ENCODE measurements around the gene TEKT3.

The TEKT3 gene

GRCh38 chr17:15271741-15272140 is 69.7 kb downstream of the TEKT3 start:
- H3K27ac ChIP-seq (ENCODE audit: low read length): no peak overlapping the region

DNA sequence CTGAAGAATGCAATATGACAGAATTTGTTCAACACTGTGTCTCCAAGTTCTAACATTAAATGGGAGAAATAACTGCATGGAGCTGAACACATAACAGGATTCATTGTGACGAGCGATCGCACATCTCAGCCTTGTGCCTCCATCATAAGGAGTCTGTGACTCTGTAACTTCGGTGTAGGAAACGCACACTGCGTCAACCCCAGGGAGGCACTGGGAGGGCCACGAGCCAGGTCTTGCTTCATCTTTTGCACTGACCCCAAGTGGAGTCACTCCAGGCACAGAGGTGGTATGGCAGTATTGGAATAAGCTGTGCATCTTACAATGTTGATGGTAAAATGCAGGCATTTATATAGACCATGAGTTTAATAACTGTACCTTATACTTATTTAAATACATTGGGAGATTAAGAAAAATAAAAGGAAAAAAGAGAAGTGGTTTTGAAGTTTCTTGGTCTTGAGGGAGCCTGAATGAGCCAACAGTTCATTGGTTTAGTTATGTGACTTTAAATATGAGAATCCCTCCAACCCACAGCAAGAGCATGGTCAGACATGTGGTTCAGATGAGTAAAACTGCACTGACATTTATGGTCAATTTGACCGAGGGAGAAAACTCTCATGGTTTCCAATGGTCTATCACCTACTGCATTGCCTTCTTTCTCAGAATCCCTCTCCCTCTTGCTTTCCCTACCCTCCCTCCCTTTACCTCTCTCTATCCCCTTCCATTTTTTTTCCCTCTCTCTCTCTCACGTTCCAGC is 70.6 kb downstream of the TEKT3 start:
- no peaks in the 10 kb centered on the region for H3K36me3 ChIP-seq (ENCODE audit: control insufficient read depth, low read depth, low read length)
- no peak overlapping the region for H3K4me3 ChIP-seq (ENCODE audit: low read length)
- no peaks in the 10 kb centered on the region for H3K4me1 ChIP-seq (ENCODE audit: control insufficient read depth, low read depth, low read length)
- H3K27ac ChIP-seq (ENCODE audit: low read length): no peak overlapping the region
- no peaks in the 10 kb centered on the region for H3K9me3 ChIP-seq (ENCODE audit: control insufficient read depth, low read depth, low read length)
- no peak overlapping the region for H3K9ac ChIP-seq (ENCODE audit: low read length)
- peaks cover 7% of the 10 kb centered on the region for H3K27me3 ChIP-seq (ENCODE audit: control insufficient read depth, insufficient read depth, low read length)

More at GRCh38 chr17:15271741-15272140, 69.7 kb downstream of the TEKT3 start:
- Histone ChIP-seq H3K9ac (ENCODE audit: low read length) (no peak overlapping the region), H3K4me1 (ENCODE audit: control insufficient read depth, low read depth, low read length) (no peaks in the 10 kb centered on the region), H3K9me3 (ENCODE audit: control insufficient read depth, low read depth, low read length) (no peaks in the 10 kb centered on the region), H3K27me3 (ENCODE audit: control insufficient read depth, insufficient read depth, low read length) (no peaks in the 10 kb centered on the region), H3K36me3 (ENCODE audit: control insufficient read depth, low read depth, low read length) (no peaks in the 10 kb centered on the region), H3K4me3 (ENCODE audit: low read length) (no peak overlapping the region)

DNA sequence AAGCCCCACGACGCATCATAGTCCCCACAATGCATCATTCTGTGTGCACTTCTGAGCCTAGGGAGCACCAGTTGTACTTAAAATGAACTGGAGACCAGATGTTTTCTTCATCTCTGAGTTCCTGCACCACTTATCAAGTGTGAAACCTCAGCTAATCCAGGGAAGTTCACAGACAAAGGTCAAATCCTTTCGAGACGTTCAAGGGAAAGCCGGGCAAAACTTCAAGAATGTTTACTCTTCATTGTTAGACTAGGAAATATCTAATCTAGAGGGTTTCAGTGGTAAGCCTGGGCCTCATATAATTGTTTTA is 71.7 kb downstream of the TEKT3 start:
- no peak overlapping the region for H3K27ac ChIP-seq (ENCODE audit: low read length)

GRCh38 chr17:15269087-15269779 is 72.2 kb downstream of the TEKT3 start:
- Histone ChIP-seq H3K27me3 (ENCODE audit: control insufficient read depth, insufficient read depth, low read length) (peaks cover 22% of the 10 kb centered on the region), H3K27ac (ENCODE audit: low read length) (no peak overlapping the region), H3K36me3 (ENCODE audit: control insufficient read depth, low read depth, low read length) (no peaks in the 10 kb centered on the region), H3K4me3 (ENCODE audit: low read length) (no peak overlapping the region), H3K4me1 (ENCODE audit: control insufficient read depth, low read depth, low read length) (no peaks in the 10 kb centered on the region), H3K9me3 (ENCODE audit: control insufficient read depth, low read depth, low read length) (no peaks in the 10 kb centered on the region), H3K9ac (ENCODE audit: low read length) (no peak overlapping the region)

More for the DNA sequence above, 71.7 kb downstream of the TEKT3 start:
- Histone ChIP-seq H3K4me1 (ENCODE audit: control insufficient read depth, low read depth, low read length) (no peaks in the 10 kb centered on the region), H3K36me3 (ENCODE audit: control insufficient read depth, low read depth, low read length) (no peaks in the 10 kb centered on the region), H3K27me3 (ENCODE audit: control insufficient read depth, insufficient read depth, low read length) (peaks cover 17% of the 10 kb centered on the region), H3K4me3 (ENCODE audit: low read length) (no peak overlapping the region), H3K9ac (ENCODE audit: low read length) (no peak overlapping the region), H3K9me3 (ENCODE audit: control insufficient read depth, low read depth, low read length) (no peaks in the 10 kb centered on the region)

DNA sequence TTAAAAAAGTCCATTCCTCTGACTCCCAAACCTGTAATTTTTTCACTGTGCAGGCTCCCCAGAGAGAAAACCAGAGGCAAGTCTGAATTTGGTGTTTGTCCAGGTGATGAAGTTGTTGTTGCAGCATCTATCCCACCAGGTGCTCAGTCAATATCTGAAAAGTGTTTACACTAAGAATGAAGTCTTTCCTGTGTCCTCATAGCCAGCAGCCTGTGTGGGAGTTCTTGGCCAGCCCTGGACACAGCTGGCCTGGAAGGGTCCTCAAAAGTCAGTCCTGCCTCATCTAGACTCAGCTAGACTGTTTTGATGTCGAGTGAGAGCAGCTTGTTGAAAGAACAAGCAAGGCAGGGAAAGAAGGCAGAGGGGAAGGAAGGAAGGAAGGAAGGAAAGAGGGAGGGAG is 72.9 kb downstream of the TEKT3 start:
- Histone ChIP-seq H3K9me3 (ENCODE audit: control insufficient read depth, low read depth, low read length) (no peaks in the 10 kb centered on the region), H3K9ac (ENCODE audit: low read length) (no peak overlapping the region), H3K36me3 (ENCODE audit: control insufficient read depth, low read depth, low read length) (no peaks in the 10 kb centered on the region), H3K4me1 (ENCODE audit: control insufficient read depth, low read depth, low read length) (peaks cover 1% of the 10 kb centered on the region), H3K27ac (ENCODE audit: low read length) (no peak overlapping the region), H3K4me3 (ENCODE audit: low read length) (no peak overlapping the region), H3K27me3 (ENCODE audit: control insufficient read depth, insufficient read depth, low read length) (peaks cover 30% of the 10 kb centered on the region)

- Histone ChIP-seq H3K4me1 (ENCODE audit: control insufficient read depth, low read depth, low read length) (peaks cover 2% of the 10 kb centered on the region), H3K36me3 (ENCODE audit: control insufficient read depth, low read depth, low read length) (no peaks in the 10 kb centered on the region), H3K9ac (ENCODE audit: low read length) (no peak overlapping the region), H3K9me3 (ENCODE audit: control insufficient read depth, low read depth, low read length) (no peaks in the 10 kb centered on the region), H3K27me3 (ENCODE audit: control insufficient read depth, insufficient read depth, low read length) (peaks cover 35% of the 10 kb centered on the region), H3K4me3 (ENCODE audit: low read length) (no peak overlapping the region), H3K27ac (ENCODE audit: low read length) (no peak overlapping the region)
These were observed 73.4 kb downstream of the TEKT3 start for GRCh38 chr17:15267996-15268395.

DNA sequence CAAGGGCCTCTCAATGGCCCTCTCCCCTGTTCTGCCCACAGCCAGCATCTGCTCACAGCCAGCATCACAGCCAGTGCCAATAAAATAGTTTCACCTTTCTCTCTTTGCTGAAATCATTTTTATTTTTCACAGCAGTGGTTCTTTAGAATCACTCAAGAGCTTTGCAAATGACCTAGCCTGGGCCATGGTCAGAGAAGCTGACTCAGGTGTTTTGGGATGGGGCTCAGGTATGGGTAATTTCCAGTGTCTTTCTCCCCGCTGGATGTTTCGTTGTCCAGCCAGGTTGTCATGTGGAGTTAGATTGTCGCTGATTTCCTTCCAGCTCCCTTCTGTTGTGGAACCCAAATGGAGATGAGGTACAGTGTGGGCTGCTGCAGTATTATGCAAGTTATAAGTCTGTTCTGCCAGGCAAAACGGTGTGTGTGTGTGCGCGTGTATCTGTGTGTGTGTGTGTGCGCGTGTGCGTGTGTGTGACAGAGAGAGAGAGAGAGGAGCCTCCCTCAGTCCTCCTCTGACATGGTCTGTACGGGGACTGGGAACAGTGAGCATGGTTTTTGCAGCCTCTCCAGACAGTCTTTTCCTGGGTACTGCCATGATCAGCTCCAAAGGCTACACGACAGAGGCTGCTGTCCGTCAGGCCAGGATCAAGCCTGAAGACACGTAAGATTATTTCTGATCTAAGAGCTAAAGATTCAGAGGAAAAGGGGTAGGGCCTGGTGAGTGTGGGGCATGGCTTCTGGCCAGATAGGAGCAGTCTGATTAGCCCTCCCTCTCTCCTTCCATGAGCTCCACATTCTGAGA is 74.9 kb downstream of the TEKT3 start:
- no peak overlapping the region for H3K9ac ChIP-seq (ENCODE audit: low read length)
- H3K27me3 ChIP-seq (ENCODE audit: control insufficient read depth, insufficient read depth, low read length): peaks cover 49% of the 10 kb centered on the region
- H3K9me3 ChIP-seq (ENCODE audit: control insufficient read depth, low read depth, low read length): no peaks in the 10 kb centered on the region
- no peak overlapping the region for H3K27ac ChIP-seq (ENCODE audit: low read length)
- H3K36me3 ChIP-seq (ENCODE audit: control insufficient read depth, low read depth, low read length): no peaks in the 10 kb centered on the region
- H3K4me1 ChIP-seq (ENCODE audit: control insufficient read depth, low read depth, low read length): peaks cover 2% of the 10 kb centered on the region
- no peak overlapping the region for H3K4me3 ChIP-seq (ENCODE audit: low read length)

GRCh38 chr17:15265131-15265530 is 76.3 kb downstream of the TEKT3 start, which contains the start of gene PMP22:
Gene PMP22 (minus strand): TSS chr17:15265326. CDS start chr17:15260727, 4,599 bp downstream.
- peaks cover 62% of the 10 kb centered on the region for H3K27me3 ChIP-seq (ENCODE audit: control insufficient read depth, insufficient read depth, low read length)
- H3K27ac ChIP-seq (ENCODE audit: low read length): no peak within 1 kb of the TSS
- peaks cover 2% of the 10 kb centered on the region for H3K4me1 ChIP-seq (ENCODE audit: control insufficient read depth, low read depth, low read length)
- no peak within 1 kb of the TSS for H3K4me3 ChIP-seq (ENCODE audit: low read length)
- H3K36me3 ChIP-seq (ENCODE audit: control insufficient read depth, low read depth, low read length): no peaks in the 10 kb centered on the region
- no peak within 1 kb of the TSS for H3K9ac ChIP-seq (ENCODE audit: low read length)
- no peaks in the 10 kb centered on the region for H3K9me3 ChIP-seq (ENCODE audit: control insufficient read depth, low read depth, low read length)

- Histone ChIP-seq H3K9me3 (ENCODE audit: control insufficient read depth, low read depth, low read length) (no peaks in the 10 kb centered on the region), H3K9ac (ENCODE audit: low read length) (no peak overlapping the region), H3K27ac (ENCODE audit: low read length) (no peak overlapping the region), H3K36me3 (ENCODE audit: control insufficient read depth, low read depth, low read length) (no peaks in the 10 kb centered on the region), H3K4me3 (ENCODE audit: low read length) (no peak overlapping the region), H3K4me1 (ENCODE audit: control insufficient read depth, low read depth, low read length) (peaks cover 2% of the 10 kb centered on the region), H3K27me3 (ENCODE audit: control insufficient read depth, insufficient read depth, low read length) (peaks cover 68% of the 10 kb centered on the region)
These were observed 76.9 kb downstream of the TEKT3 start for GRCh38 chr17:15264542-15264941.

- Histone ChIP-seq H3K4me3 (ENCODE audit: low read length) (peak overlapping the region; percentile 79), H3K27ac (ENCODE audit: low read length) (no peak overlapping the region)
These were observed 77.7 kb downstream of the TEKT3 start for GRCh38 chr17:15263680-15264079.

DNA sequence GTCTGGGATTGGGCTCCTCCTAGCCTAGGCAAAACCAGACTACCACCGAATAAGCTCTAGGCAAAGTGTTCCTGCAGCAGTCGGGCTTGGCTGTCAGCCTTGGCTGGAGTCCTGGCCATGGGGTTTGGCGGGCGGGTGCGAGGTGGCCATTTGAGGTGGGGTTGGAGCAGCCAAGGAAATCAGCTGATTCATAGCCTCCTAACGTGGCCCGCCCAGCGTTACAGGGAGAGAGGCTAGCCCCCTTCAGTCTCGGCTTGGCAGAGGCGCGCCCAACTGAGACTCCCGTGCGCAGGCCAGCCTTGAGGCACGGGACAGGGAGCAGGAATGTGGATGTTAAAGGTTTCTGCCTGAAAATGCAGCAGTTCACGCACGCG is 78.2 kb downstream of the TEKT3 start:
- H3K27ac ChIP-seq (ENCODE audit: low read length): no peak overlapping the region

More at GRCh38 chr17:15263680-15264079, 77.7 kb downstream of the TEKT3 start:
- Histone ChIP-seq H3K9ac (ENCODE audit: low read length) (no peak overlapping the region), H3K4me1 (ENCODE audit: control insufficient read depth, low read depth, low read length) (peaks cover 2% of the 10 kb centered on the region), H3K9me3 (ENCODE audit: control insufficient read depth, low read depth, low read length) (no peaks in the 10 kb centered on the region), H3K36me3 (ENCODE audit: control insufficient read depth, low read depth, low read length) (no peaks in the 10 kb centered on the region), H3K27me3 (ENCODE audit: control insufficient read depth, insufficient read depth, low read length) (peaks cover 77% of the 10 kb centered on the region)

More for the DNA sequence above, 78.2 kb downstream of the TEKT3 start:
- H3K27me3 ChIP-seq (ENCODE audit: control insufficient read depth, insufficient read depth, low read length): peaks cover 82% of the 10 kb centered on the region
- no peaks in the 10 kb centered on the region for H3K36me3 ChIP-seq (ENCODE audit: control insufficient read depth, low read depth, low read length)
- H3K4me3 ChIP-seq (ENCODE audit: low read length): peak overlapping the region; percentile 79
- no peak overlapping the region for H3K9ac ChIP-seq (ENCODE audit: low read length)
- no peaks in the 10 kb centered on the region for H3K9me3 ChIP-seq (ENCODE audit: control insufficient read depth, low read depth, low read length)
- H3K4me1 ChIP-seq (ENCODE audit: control insufficient read depth, low read depth, low read length): peaks cover 2% of the 10 kb centered on the region
